GM19372 (cell line): ENCODE data around the gene HDAC9.
A peak's percentile ranks its signal among the peaks of the same experiment; 100 is the strongest.

Source experiments
- ATAC-seq: cut with Tn5 transposase; IDR thresholded peaks from one replicate; pipeline ENCODE4 v1.9.1; 2021; ENCODE audit warnings: mild to moderate bottlenecking, low read depth, moderate library complexity; ENCODE audit not compliant: unreplicated experiment

The HDAC9 gene

DNA sequence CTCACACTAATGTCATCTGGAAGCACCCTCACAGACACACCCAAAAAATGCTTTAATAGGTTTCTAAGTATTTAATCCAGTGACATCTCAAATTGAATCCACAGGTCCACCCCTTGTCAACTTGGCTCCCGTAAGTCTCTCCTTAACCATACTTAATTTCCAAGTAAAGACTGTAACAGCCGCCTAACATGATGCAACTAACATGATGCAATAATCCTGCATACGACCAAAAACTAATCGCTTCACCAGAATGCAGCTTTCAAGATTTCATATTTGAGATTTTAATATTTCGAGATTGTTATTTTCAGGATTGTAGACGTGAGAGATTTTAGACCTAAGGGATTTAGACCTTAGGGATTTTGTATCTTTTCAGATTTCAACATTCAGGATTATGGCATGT is 3.7 kb upstream of the HDAC9 start:
- no peak for ATAC-seq

DNA sequence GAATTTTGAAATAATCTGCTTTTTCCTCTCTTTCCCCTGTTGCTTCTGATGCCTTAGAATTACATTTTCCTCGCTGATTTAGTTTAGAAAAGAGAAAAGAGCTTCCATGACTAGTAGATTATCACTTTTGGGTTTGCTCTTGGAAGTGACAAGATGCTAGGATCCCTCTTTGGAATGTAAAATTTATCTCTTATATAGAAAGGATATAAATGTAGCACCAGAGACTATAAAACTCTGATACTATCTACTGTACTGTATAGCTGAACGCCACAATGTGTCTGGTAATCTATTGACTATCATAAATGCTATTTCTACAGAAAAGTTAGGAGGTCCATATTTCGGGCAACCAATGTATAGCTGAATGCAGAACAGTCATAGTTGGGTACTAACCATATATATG is 1.1 kb upstream of the HDAC9 start:
- no peak for ATAC-seq

DNA sequence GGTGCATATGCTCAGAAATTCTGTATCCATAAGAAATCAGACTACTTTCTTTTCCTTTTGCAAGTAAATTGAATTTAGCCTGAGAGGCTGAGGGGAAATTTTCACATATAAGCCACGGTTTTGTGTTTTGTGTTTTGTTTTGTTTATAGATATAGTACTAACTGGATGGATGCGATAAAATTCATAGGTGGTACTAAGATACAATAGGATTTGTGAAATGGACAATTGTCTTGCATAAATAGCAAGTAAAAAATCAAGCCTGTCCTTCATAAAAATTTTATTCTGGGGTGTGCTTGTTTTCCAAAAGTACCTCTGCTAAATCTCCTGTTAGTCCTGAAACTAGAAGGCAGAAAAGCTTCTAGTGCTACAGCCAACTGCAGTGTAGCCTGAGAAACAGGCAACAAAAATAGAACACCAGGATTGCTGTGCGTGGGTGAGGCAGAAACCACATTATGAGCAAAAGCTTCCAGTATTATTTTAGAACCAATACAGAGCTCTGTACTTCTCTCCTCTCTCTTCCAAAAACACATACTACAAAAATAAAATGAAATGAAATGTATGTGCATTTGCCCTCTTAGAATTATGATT is 634 bp upstream of the HDAC9 start:
- ATAC-seq, result peak; percentile 38

DNA sequence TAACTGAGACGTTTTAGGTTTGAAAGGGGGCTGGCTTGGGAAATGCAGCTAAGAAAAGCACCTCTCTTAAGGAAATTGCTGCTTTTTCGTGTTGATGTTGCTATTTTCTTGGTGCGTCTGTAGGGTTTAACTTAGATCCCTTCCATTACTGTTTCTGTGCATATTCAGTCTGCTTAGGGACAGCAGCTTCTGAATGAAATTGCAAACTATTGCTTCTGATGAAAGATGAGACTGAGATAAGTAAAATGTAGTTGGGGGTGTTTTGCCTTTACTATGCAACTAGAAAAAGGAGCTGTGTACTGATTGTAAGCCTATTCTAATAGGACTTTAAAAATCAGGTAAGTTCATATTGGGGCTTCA is 772 bp downstream of the HDAC9 start:
- ATAC-seq, result no peak

DNA sequence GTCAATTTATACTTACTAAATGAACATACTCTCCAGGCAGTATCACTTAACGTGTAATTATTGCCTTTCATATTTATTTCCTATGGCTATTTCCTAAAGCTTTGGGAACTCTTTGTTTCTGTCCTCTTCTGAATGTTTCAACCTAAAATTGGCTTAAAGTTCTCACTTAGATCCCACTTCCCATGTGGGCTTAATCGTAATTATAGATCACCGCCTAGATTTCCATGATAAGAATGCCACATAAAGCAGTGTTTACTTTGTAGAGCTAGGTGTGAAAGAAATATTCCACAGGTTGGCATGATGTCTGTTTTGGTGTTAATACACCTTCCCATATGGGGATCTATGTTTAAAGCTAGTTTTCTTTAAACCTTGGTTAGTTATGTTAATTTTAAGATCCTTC is 1.5 kb downstream of the HDAC9 start:
- no peak for ATAC-seq

DNA sequence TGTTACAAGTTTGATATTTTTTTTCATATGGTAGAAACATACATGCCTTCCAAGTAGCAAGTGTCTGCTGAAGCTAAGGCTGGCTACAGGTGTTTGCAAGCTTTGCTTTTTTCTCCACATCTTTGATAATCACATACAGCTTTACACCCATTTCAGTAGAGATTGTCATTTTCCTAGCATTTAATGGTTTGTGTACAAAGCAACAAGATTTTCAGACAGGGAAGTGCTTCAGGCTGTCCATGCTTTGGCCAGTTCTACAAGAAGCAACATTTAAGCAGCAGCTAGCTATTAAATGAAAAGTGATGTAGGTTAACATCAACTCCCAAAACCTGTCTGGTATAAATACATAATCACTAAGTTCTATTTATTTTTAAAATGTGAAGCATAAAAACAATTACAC is 2.3 kb downstream of the HDAC9 start:
- no peak for ATAC-seq

DNA sequence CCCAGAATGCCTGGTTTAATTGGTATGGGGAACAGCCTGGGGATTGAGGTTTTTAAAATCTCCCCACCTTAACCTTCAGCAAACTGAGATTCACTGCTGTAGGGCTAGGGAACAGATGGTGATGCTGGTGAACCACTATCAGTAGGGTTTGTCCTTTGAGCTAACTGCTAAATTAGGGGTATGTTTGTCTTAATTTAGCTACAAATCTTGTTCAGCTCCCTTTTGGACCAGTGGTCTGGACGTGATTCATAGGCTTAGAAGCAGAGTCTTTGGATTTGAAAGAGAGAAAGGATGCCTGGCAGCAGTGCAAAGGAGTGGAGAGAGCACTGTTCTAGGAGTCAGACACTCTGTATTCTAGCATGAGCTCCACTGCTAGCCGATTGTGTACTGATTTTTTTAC is 2.8 kb downstream of the HDAC9 start:
- no peak for ATAC-seq

DNA sequence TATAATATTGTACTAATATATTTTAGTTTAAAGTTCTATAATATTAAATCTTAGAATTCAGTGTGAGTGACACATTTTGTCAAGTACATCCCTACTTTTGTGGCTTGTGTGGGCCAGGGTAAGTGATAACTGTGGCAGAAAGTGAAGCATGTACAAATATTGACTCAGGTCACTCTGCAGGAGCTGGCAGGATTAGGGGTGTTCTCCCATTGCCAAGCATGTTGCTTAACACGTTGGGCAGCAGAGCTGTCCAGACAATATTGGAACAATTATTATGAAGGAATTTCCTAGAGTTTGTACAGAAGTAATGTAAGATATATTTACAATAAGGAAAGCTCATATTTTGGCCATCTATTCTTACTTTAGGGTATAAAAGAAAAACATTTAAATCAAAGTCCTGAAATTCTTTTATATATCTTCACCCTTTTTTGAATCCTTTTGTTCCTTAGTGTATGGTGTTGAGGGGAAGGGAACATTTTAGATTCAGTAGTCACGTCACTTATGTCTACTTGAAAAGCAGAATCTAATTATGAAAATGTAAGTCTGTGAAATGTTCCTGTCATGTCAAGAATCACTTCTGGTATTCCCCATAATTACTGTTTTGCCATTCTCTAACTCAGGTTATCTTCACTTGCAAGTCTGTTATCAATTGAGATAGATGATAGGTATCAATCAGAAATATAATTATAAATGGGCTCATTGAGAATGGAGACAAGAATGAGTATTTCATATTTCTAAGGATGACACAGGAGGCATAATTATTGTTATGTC is 4.0 kb downstream of the HDAC9 start:
- ATAC-seq, result no peak

DNA sequence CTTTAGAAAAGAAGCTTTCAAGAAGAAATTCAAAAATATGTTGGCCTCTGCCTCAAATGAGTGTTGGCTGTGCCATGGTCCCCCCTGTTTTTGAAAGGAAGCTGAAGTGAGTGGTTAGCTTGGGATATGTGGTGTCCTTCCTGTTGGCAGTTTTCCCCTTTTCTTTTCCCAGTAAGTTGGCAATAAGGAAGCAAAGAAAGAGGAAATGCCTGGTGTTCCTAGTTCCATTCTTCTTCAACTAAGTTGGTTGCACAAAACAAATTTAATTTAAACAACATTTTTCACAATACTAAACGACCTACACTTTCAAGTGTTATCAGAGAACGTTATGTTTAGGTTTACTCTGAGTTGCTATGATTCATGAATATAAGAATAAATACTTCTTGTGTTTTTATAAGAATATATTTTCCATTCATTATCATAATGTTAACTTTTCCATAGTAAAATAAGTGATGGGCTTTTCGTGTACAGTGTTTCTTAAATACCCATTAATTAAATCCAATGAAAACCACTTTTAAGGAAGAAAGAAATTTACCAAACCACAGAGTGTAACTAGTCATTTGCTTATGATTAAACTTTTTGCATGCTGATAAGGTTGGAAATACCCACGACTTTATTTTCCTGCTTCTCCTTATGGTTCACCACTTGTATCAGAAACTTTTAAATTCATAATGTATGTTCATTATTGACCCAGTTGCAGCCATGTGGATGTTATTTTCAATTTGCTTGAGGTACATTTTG is 7.7 kb downstream of the HDAC9 start:
- no peak for ATAC-seq

DNA sequence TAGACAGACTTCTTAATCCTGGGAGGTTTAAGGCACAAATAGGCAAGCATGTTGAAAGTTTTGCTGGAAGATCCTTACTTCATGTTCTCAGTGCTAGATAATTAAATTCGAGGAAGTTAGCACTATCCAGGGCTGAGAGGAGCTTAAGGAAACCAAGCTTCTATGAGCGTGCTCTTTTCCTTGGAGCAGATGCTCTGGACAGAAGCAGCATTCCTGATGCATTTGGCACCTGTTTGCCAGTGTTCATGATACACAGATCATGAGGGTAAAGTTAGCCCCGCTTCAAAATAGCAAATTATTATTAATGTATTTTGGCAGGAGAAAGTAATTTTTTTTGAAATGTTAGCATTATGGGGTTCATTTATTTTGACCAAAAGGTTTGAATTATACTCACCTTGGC is 9.4 kb downstream of the HDAC9 start:
- ATAC-seq, result no peak

DNA sequence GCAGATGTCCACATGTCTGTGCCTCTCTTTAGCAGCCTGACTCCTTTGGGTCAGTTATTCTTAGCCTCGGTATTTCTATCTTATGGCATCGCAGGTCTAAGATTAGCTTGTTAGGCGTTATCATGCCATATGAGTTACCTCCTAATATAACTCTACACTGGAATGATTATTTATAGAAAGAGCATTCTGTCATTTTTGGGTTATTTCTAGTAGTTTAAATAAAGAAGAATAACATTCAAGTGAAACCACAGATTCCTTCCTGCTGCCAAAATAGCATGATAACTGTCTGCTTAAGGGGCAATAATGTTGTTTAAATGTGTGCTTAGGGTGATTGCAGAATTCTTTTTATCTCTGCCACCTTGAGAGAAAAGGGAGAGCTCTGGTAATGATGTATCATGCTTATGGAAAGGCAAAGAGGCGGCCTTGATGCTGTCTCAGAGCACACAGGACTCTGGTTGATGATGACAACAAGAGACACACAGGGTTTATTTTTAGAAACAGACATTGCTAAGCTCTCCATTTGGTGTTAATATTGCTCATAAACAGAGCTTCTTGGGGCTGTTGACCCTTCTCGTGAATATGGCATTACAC is 10.4 kb downstream of the HDAC9 start:
- ATAC-seq, result peak; percentile 49

DNA sequence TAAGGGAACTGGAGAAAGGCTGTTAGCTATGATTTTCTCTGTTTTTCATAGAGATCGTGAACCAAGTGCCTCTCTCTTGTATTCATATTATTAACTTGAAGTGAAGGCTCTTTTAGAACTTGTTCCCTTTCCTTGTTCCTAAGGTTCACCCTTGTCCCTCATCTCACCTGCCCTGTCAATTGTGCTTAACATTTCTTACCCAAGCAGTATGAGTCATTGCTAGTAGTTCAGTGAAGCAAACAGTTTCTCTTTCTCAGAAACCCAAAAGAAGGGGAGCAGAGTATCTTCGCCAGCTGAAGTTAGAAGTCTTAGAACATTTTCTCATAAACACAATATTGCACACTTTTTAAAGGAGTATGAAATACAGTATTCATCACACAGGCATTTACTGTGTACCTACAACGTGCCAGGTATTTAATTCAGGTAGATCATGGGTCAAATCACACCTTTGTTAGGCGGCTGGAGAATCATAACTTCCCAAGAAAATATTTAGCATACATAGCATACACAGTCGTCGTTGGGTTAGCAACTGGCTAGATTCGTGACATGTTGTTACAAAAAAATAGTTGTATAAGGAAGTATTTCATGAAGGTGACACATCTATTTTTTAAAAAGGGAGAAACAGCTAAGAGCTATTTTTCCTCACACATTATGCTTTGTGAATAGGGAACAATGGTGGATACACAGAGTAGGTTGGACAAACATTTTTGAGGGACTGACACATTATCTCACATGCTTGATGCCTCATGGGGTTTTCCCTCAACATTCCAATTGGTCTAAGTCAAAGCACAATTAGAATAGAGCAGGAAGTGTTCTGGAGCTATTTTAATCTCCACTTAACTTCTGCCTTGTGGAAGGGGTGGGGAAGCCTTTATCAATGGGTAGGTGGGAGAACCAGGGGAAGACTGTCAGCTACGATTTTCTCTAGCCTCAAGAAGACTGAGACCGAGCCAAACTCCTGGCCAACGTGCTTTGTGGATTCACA is 13.2 kb downstream of the HDAC9 start:
- peak; percentile 77 for ATAC-seq

DNA sequence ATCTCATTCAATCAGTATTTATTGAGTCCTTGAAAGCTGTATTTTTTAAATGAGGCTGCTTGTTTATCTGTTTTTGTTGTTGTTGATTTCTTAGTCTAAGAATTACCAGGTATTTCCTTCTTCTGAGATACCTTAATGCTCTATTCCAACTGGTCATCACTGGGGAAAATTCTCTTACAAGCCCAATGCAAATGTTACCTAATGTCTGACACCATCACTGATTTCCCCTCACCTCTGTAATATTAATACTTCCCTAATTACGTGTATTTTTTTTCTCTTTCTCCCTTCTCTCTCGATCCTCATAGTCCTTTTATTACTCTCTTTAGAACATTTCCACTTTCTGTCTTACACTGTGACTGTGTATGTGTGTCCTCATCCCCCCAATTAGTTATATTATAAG is 13.9 kb downstream of the HDAC9 start:
- no peak for ATAC-seq

DNA sequence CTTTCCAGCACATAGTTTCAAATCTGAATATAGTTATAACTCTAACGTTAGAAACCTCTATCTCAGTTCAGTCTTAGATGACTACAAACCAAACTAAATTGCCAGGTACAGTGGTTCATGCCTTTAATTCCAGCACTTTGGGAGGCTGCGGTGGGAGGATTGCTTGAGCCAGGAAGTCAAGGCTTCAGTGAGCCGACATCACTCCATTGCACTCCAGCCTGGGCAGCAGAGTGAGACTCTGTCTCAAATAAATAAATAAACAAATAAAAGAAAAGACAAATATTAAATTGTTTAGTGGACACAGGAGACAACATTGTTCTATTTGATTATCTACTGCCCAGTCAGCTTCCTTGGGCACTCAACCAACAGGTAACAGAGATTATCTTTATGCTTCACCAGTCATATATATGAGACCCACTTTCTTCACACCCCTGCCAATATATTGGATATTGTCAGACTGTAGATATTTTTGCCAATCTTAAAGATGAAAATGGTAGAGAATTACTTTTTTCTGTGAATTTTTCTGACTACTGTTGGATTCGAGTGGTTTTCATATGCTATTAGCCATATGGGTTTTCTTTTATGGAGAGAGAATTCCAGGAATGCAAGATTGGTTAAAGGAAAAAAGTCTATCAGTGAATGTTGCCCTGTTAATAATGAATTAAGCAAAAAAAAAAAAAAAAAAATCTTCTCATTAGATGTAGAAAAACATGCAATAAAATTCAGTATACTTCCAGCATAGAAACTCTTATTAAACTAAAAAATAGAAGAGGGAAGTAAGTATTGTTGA is 16.0 kb downstream of the HDAC9 start:
- ATAC-seq, result no peak

DNA sequence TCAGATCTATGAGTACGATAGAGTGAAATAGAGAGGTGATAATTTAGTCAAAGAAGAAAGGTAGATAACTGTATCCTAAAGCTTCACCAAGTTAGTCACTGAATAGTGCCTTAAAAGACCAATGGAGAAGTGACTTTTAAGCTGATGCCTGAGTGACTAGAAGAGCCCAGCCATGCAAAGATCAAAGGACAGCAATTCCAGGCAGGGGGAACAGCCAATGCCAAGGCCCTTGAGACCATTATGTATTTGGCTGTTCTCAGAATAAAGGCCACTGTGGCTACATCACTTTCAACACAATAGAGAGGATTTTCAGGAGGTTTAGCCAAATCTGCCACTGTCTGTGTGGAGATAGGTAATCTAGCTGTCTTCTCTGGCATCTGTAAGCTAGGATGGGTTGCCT is 17.8 kb downstream of the HDAC9 start:
- ATAC-seq, result no peak

DNA sequence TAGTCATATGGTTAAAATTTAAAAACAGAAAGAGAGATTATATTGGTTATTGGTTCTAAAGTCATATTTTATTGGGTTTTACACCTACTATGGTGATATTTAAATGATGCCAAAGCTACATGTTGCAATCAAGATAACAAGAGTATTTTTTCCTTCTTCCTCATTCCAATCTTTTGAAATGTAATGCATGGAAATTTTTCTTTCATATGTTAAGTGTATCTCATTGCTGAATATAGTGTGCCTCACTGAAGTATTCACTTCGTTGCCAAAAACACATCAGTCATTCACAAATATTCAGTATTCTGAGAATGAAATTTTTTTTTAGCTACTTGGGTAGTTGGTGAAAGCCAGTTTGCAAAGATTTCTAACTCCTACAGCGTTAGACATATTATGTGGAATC is 19.5 kb downstream of the HDAC9 start:
- ATAC-seq, result no peak

DNA sequence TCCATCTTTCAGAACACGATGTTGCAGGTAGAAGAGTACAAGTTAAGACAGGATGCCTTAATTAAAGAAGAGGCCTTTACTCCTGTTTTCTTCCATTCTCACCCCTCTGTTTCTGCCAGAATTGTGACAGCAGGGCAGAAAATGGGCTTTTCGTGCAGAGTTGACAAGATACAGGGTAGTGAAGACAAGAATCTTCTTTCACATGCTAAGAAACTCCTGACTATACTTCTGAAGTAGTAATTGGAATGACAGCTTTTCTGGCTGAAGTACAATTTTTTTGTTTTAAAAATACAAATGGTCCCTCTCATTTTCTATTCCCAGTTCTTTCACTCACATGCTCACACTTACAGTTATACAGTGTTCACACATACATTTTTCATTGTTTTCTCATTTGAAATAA is 22.1 kb downstream of the HDAC9 start:
- ATAC-seq, result no peak

DNA sequence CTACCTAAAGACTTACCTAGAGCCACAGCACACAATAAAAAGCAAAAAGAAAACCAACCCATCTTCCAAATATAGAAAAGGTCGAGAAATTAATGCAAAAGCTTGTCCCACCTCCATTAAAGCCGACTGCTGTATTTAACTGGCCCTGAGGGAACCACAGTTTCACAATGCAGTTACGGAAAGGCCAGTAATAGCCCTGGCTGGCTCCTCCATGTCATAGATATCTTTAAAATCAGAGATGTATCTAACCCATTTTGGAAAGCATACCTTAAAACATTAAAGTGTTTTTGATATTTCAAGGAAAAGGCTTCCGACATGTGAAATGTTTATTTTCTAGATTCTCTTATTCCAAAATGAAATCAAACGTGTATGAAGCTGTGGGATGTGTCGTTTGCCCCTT is 23.0 kb downstream of the HDAC9 start:
- ATAC-seq, result no peak

DNA sequence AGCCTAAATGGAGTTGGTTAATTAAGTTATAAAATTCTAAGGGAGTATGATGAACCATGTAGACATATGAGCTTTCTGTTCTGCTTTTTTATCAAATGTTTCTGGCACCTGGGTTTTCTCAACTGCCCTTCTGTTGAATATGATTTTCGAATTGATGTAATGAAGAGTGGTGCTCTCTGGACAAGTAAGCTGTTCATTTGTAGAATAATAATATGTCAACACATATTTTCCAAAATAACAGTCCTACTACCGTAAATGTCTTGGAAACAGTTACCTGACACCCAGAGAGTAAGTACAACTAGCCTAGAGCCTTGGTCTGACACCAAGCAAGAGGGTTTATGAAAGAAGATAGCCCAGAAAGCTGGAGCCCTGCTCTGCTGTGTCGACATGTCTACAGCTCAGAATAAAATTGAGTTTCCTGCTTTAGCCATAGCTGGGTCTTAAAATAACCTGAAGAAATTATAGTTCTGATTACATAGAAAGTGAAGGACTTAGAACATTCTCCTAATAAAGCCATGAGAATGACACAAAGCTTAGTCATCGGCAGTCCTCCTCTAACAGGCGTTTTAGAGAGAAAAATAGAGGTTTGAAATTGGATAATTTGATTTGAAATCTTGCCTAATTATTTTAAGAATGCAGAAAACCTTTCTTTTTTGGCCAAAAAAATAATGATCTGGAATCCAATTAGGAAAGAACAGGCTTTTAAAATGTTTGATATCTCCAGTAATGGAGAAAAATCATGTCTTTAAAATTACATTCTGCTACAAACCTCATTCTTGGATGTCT is 25.1 kb downstream of the HDAC9 start:
- ATAC-seq, result peak; percentile 83
